ENCODE results near the gene CCDC9B. TPM values are rescaled to one million over a fixed set of nuclear protein-coding genes. Genes with fewer than 3 reads are reported as not detected.

Gene CCDC9B
- total RNA-seq, 4 donors from 2014 or later, result 2.4 to 43.8 (median 6.6) TPM

DNA sequence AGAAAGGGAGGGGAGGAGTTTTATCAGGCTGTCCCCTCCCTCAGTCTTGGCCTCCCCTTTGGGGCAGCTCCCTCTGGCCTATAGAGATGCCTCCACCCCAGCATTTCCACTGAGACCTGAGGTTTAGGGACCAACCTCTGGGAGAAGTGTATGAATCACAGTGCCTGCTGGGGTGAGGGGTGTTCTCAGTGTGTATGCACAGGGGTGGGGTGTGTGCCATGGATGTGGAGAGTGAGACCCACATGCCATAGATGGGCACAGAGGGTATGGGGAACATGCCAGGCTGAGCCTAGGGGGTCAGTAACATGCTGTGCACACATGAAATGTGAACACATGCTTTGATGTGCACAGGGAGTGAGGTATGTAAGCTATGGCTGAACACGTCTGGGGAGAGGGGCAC lies 45.4 kb downstream of the CCDC9B start:
- no peaks in the 10 kb centered on the region for H3K4me1 ChIP-seq
- intact Hi-C loops (cut with DNase I; ENCODE audit: low total_unique reads), result no loop called here
- no peak overlapping the region for H3K27ac ChIP-seq
- no peaks in the 10 kb centered on the region for H3K27me3 ChIP-seq
- no peak overlapping the region for H3K4me3 ChIP-seq
- no peak for TF ChIP-seq POLR2A (IDR thresholded peaks at IDR 0.05)
- TF ChIP-seq, protein P1, sequence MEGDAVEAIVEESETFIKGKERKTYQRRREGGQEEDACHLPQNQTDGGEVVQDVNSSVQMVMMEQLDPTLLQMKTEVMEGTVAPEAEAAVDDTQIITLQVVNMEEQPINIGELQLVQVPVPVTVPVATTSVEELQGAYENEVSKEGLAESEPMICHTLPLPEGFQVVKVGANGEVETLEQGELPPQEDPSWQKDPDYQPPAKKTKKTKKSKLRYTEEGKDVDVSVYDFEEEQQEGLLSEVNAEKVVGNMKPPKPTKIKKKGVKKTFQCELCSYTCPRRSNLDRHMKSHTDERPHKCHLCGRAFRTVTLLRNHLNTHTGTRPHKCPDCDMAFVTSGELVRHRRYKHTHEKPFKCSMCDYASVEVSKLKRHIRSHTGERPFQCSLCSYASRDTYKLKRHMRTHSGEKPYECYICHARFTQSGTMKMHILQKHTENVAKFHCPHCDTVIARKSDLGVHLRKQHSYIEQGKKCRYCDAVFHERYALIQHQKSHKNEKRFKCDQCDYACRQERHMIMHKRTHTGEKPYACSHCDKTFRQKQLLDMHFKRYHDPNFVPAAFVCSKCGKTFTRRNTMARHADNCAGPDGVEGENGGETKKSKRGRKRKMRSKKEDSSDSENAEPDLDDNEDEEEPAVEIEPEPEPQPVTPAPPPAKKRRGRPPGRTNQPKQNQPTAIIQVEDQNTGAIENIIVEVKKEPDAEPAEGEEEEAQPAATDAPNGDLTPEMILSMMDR (IDR thresholded peaks at IDR 0.05), result no peak
- H3K36me3 ChIP-seq, result no peaks in the 10 kb centered on the region
- no peak for DNase-seq
- no peaks in the 10 kb centered on the region for H3K9me3 ChIP-seq

DNA sequence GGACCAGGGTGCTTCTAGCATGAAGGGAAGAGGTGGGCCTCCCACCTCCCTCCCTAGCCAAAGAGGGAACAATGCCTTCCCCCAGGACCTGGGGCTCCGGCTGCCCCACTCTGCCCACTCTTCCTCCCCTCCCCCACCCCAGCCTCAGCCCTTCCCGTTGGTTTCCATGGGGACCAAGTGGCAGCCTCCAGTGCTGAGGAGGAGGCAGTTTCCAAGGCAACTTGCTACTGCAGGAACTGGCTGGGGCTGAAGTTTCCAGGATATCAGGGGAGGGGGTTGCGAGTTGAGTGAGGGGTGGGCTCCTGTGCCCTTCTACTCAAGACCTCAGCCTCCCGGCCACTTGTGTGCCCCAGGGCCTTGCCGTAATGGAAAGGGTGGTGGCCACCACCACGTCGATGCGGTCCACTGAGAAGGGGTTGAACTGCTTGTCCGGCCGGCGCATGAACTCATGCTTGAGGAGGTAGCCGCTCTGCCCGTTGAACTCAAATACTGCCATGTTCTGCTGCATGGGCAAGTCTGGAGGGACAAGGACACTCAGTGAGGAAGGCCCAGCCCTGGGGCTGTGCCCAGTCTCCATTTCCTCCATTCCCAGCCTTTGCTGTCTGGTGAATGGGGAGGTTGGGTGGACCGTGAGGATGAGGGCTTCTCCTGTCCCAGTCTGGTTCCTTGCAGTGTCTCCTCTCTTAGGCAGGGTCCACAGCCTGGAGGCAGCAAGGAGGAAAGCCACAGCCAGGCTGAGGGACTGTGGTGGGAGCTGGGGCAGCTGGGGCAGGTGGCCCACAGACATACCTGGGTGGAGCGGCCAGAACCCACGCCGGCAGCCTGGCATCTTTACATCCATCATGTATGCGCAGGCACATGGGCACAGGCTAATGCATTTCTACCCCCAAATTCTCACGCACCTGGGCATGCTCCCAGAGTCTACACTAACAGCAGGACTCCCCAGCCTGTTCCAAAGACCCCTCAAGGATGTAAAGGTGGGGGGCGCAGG lies 46.5 kb downstream of the CCDC9B start:
- no peaks in the 10 kb centered on the region for H3K36me3 ChIP-seq
- TF ChIP-seq POLR2A (IDR thresholded peaks at IDR 0.05), result no peak
- TF ChIP-seq, protein P1 (IDR thresholded peaks at IDR 0.05), result no peak
- no peak overlapping the region for H3K4me3 ChIP-seq
- no peaks in the 10 kb centered on the region for H3K4me1 ChIP-seq
- no peak for DNase-seq
- no peaks in the 10 kb centered on the region for H3K9me3 ChIP-seq
- no peak overlapping the region for H3K27ac ChIP-seq
- intact Hi-C loops (cut with DNase I; ENCODE audit: low total_unique reads), result no loop called here
- no peaks in the 10 kb centered on the region for H3K27me3 ChIP-seq

DNA sequence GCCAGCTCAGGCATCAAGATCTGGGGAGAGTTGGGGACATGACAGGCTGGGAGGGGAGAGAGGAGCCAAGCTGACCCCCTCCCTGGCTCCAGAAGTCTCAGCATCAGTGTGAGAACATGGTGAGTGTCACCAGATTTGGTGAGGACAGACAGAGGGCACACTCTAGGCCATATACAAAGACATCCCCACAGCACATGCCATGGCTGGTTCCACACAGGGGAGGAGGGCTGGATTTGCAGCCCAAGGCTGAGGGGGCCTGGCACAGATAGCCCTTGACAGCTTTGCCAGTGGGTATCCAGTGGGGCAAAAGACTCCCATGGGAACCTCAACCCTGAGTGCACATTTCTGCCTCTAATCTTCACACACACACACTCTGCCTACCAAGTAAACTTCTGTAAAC lies 47.7 kb downstream of the CCDC9B start:
- no peaks in the 10 kb centered on the region for H3K36me3 ChIP-seq
- TF ChIP-seq POLR2A (IDR thresholded peaks at IDR 0.05), result no peak
- TF ChIP-seq, protein P1 (IDR thresholded peaks at IDR 0.05), result no peak
- no peaks in the 10 kb centered on the region for H3K4me1 ChIP-seq
- intact Hi-C loops (cut with DNase I; ENCODE audit: low total_unique reads), result no loop called here
- DNase-seq, result no peak
- H3K9me3 ChIP-seq, result no peaks in the 10 kb centered on the region
- no peak overlapping the region for H3K27ac ChIP-seq
- no peaks in the 10 kb centered on the region for H3K27me3 ChIP-seq
- no peak overlapping the region for H3K4me3 ChIP-seq

DNA sequence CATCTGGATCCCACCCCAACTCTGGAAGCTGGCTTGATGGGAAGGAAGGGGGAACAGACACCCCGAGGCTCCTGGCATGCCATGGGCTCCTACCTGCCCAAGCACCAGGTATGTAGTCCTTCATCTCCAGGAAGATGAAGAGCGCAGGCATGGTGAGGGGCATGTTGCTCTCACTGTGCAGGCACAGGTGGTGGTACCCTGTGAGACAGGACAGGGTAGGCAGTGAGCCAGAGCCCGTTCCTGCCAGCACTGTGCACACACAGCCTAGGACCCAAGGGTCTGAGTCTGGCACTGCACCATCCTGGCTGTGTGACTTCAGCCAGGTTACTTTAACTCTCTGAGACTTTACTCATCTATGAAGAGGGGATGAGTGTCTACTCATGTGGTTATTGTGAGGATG lies 48.5 kb downstream of the CCDC9B start:
- intact Hi-C loops (cut with DNase I; ENCODE audit: low total_unique reads), result no loop called here
- no peaks in the 10 kb centered on the region for H3K4me1 ChIP-seq
- TF ChIP-seq POLR2A (IDR thresholded peaks at IDR 0.05), result no peak
- TF ChIP-seq, protein P1 (IDR thresholded peaks at IDR 0.05), result no peak
- no peak overlapping the region for H3K27ac ChIP-seq
- H3K4me3 ChIP-seq, result no peak overlapping the region
- H3K9me3 ChIP-seq, result no peaks in the 10 kb centered on the region
- H3K27me3 ChIP-seq, result no peaks in the 10 kb centered on the region
- no peak for DNase-seq
- no peaks in the 10 kb centered on the region for H3K36me3 ChIP-seq

DNA sequence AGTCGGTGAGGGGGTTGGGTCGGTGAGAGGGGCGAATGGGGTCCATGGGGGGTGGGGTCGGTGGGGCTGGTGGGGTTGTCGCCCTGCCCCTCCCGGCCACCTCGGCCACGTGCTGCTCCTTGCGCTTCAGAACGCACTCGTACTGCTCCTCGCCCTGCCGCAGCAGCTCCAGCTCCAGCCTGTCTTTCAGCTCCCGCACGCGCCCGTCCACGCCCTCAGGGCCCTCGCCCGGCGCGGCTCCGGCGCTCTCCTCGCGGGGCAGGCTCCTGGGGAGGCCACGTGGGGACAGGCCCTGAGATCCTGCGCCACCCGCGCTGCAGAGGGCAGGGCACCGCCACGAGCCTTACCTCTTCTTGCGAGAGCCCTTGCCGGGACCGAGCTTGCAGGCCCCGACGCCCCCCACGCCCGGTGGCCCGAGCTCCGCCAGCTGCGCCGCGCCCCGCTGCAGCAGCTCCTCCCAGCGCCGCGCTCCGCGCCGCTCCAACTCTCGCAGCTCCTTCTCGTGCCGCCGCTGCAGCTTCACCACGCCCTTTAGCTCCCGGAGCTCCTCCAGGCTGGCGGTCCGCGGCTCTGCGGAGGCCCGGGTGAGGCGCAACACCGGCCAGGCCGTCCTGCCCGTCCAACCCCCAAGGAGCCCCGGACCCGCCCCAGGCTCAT lies 49.7 kb downstream of the CCDC9B start:
- intact Hi-C loops (cut with DNase I; ENCODE audit: low total_unique reads), result no loop called here
- no peaks in the 10 kb centered on the region for H3K9me3 ChIP-seq
- no peak overlapping the region for H3K27ac ChIP-seq
- no peak for TF ChIP-seq POLR2A (IDR thresholded peaks at IDR 0.05)
- TF ChIP-seq, protein P1 (IDR thresholded peaks at IDR 0.05), result no peak
- peak in 1 of 2 donors; percentile 36 for DNase-seq
- H3K27me3 ChIP-seq, result no peaks in the 10 kb centered on the region
- no peaks in the 10 kb centered on the region for H3K4me1 ChIP-seq
- no peaks in the 10 kb centered on the region for H3K36me3 ChIP-seq
- H3K4me3 ChIP-seq, result peak overlapping the region in 1 of 2 donors; percentile 25

Data from uterus (tissue), 4 donors.